HCT116 (cell line): ENCODE measurements around the gene CLEC4M. TPM values are rescaled to one million over a fixed set of nuclear protein-coding genes. Genes with fewer than 3 reads are reported as not detected.

Source experiments
- ATAC-seq: fragments of 200-7000 bp; cut with Tn5 transposase; 2 replicates; pipeline ENCODE4 v1.9.1; 2020; ENCODE audit warnings: mild to moderate bottlenecking, moderate library complexity
- BruUV-seq: library from RNA; stranded (reverse); fragments of 400-500 nt; replicated peaks from 2 replicates; lab custom pipeline; 2021; lab: Mats Ljungman, UMichigan
- CTCF ChIA-PET: fragments of 300-600 bp; sonication (Branson Sonifier 250); formaldehyde crosslinking; loops from one replicate; lab custom pipeline; 2021; ENCODE audit warnings: antibody characterized with exemption; lab: Charles Lee
- POLR2A ChIA-PET: fragments of 300-600, 350-600 bp; sonication (Branson Sonifier 250); formaldehyde crosslinking; loops from one replicate; lab custom pipeline; 2021; ENCODE audit warnings: antibody characterized with exemption; lab: Charles Lee
- RAD21 ChIA-PET, 2 experiments: fragments of 300-600 bp; sonication (Branson Sonifier 250); formaldehyde crosslinking; loops; one replicate each; lab custom pipeline; 2023; ENCODE audit warnings: low total read pairs in 2 of 2; ENCODE audit not compliant: uncharacterized antibody in 2 of 2, unreplicated experiment in 2 of 2, low non-redundant PET in 1 of 2; lab: Charles Lee
- DNase-seq: peaks from one replicate; pipeline ENCODE4 v3.0.0-alpha.2; 2010; ENCODE audit warnings: low read depth, low spot score
- H2AFZ ChIP-seq: fragments of 200-600 bp; shearing (Covaris generic), sonication (generic); 2 replicates; pipeline ENCODE4 v1.6.1; 2017; ENCODE audit warnings: low read depth, mixed run types, mixed read lengths, antibody characterized with exemption, low read length; ENCODE audit not compliant: poor library complexity, severe bottlenecking
- H3K27ac ChIP-seq: 2 replicates; pipeline ENCODE4 v1.5.1; 2012; ENCODE audit warnings: low read depth, low read length
- H3K27me3 ChIP-seq: fragments of 200-600 bp; sonication (generic); 2 replicates; pipeline ENCODE4 v1.6.1; 2016; ENCODE audit warnings: mixed run types, low read length, mixed read lengths; ENCODE audit not compliant: insufficient read depth
- H3K36me3 ChIP-seq, 2 experiments: fragments of 200-500 bp in 1 of 2; fragments of 200-600 bp in 1 of 2; sonication (Bioruptor generic) in 1 of 2; sonication (generic) in 1 of 2; 2 replicates each; pipeline versions ENCODE4 v1.5.1 to v1.6.1; 2014 to 2016; ENCODE audit warnings: low read length in 2 of 2, inconsistent platforms in 1 of 2, mixed read lengths in 1 of 2, mixed run types in 1 of 2; ENCODE audit not compliant: insufficient read depth in 2 of 2, control insufficient read depth in 1 of 2
- H3K4me1 ChIP-seq, 2 experiments: fragments of 200-600 bp in 1 of 2; sonication (generic) in 1 of 2; 2 replicates each; pipeline versions ENCODE4 v1.5.1 to v1.6.1; 2012 to 2017; ENCODE audit warnings: low read length in 2 of 2, inconsistent platforms in 1 of 2, mild to moderate bottlenecking in 1 of 2, mixed read lengths in 1 of 2, mixed run types in 1 of 2, moderate library complexity in 1 of 2; ENCODE audit not compliant: insufficient read depth in 2 of 2, control insufficient read depth in 1 of 2
- H3K4me2 ChIP-seq: fragments of 200-600 bp; sonication (generic); 2 replicates; pipeline ENCODE4 v1.6.1; 2017; ENCODE audit warnings: mixed run types, low read length, mixed read lengths
- H3K4me3 ChIP-seq, 2 experiments: fragments of 200-600 bp in 1 of 2; sonication (generic) in 1 of 2; replicated peaks in 1 of 2; 2 replicates each; pipeline ENCODE4 v1.5.1; 2011 to 2016; ENCODE audit warnings: low read length in 2 of 2, control low read depth in 1 of 2, low read depth in 1 of 2, mild to moderate bottlenecking in 1 of 2, mixed read lengths in 1 of 2, mixed run types in 1 of 2
- H3K79me2 ChIP-seq: fragments of 200-600 bp; sonication (generic); 2 replicates; pipeline ENCODE4 v1.6.1; 2017; ENCODE audit warnings: mild to moderate bottlenecking, mixed run types, low read length, moderate library complexity, mixed read lengths; ENCODE audit not compliant: insufficient read depth
- H3K9ac ChIP-seq: fragments of 200-600 bp; sonication (generic); 2 replicates; pipeline ENCODE4 v1.6.1; 2016; ENCODE audit warnings: low read length, mixed read lengths
- H3K9me2 ChIP-seq: fragments of 200-600 bp; sonication (generic), shearing (Covaris generic); 2 replicates; pipeline ENCODE4 v1.6.1; 2017; ENCODE audit warnings: mixed run types, mild to moderate bottlenecking, moderate library complexity; ENCODE audit not compliant: insufficient read depth
- H3K9me3 ChIP-seq, 2 experiments: fragments of 200-500 bp in 1 of 2; fragments of 200-600 bp in 1 of 2; sonication (Bioruptor generic) in 1 of 2; sonication (generic) in 1 of 2; 2 replicates each; pipeline ENCODE4 v1.6.1; 2014 to 2017; ENCODE audit warnings: low read length in 2 of 2, mixed read lengths in 2 of 2, inconsistent platforms in 1 of 2, low read depth in 1 of 2, mild to moderate bottlenecking in 1 of 2, mixed run types in 1 of 2, moderate library complexity in 1 of 2; ENCODE audit not compliant: control insufficient read depth in 1 of 2, insufficient read depth in 1 of 2
- H4K20me1 ChIP-seq: fragments of 200-600 bp; sonication (generic), shearing (Covaris generic); 2 replicates; pipeline ENCODE4 v1.6.1; 2017; ENCODE audit warnings: mixed run types, mild to moderate bottlenecking, moderate library complexity; ENCODE audit not compliant: insufficient read depth
- CBX3 ChIP-seq: IDR thresholded peaks from 2 replicates; pipeline ENCODE4 v1.6.1; 2012; ENCODE audit warnings: low read depth
- CEBPB ChIP-seq: IDR thresholded peaks from 2 replicates; pipeline ENCODE4 v1.6.1; 2012; ENCODE audit warnings: low read depth
- ELF1 ChIP-seq: IDR thresholded peaks from 2 replicates; pipeline ENCODE4 v1.6.1; 2012; ENCODE audit warnings: low read depth, borderline replicate concordance
- EZH2phosphoT487 ChIP-seq: fragments of 200-600 bp; IDR thresholded peaks from 2 replicates; pipeline ENCODE4 v1.6.1; 2018; ENCODE audit warnings: antibody characterized with exemption, borderline replicate concordance
- POLR2A ChIP-seq: IDR thresholded peaks from 2 replicates; pipeline ENCODE4 v1.7.0; 2011; ENCODE audit warnings: borderline replicate concordance; ENCODE audit not compliant: insufficient read depth, insufficient read length; ENCODE audit errors: extremely low read depth
- POLR2AphosphoS5 ChIP-seq: IDR thresholded peaks from 2 replicates; pipeline ENCODE4 v1.6.1; 2011; ENCODE audit warnings: mild to moderate bottlenecking, low read depth, low read length, moderate library complexity
- RAD21 ChIP-seq: IDR thresholded peaks from 2 replicates; pipeline ENCODE4 v1.6.1; 2012; ENCODE audit warnings: low read depth, mild to moderate bottlenecking
- SIN3A ChIP-seq: IDR thresholded peaks from 2 replicates; pipeline ENCODE4 v1.6.1; 2012; ENCODE audit warnings: low read depth
- SP1 ChIP-seq: IDR thresholded peaks from 2 replicates; pipeline ENCODE4 v1.6.1; 2012; ENCODE audit warnings: low read depth
- SRF ChIP-seq: IDR thresholded peaks from 2 replicates; pipeline ENCODE4 v1.6.1; 2012; ENCODE audit warnings: low read depth
- intact Hi-C: fragments of 100-400 bp; cut with micrococcal nuclease; formaldehyde crosslinking; loops from 2 replicates; pipeline ENCODE4 v1.10.0; 2022
- total RNA-seq: library from RNA; stranded (reverse); gene quantifications from one replicate; pipeline ENCODE4 v1.2.1, GENCODE V29; 2021; ENCODE audit not compliant: unreplicated experiment
- TF ChIP-seq, protein P1 (sequence below): IDR thresholded peaks from 2 replicates; pipeline ENCODE4 v1.6.1; 2011; ENCODE audit warnings: mild to moderate bottlenecking, low read length, moderate library complexity; ENCODE audit not compliant: insufficient replicate concordance; ENCODE audit errors: extremely low read depth
- TF ChIP-seq, protein P2 (sequence below): IDR thresholded peaks from 2 replicates; pipeline ENCODE4 v1.6.1; 2012; ENCODE audit warnings: low read depth
- TF ChIP-seq, protein P3 (sequence below), 3 experiments: fragments of 200-600 bp in 1 of 3; sonication (generic) in 1 of 3; IDR thresholded peaks in 2 of 3; conservative IDR thresholded peaks in 1 of 3; 2 replicates each; pipeline ENCODE4 v1.5.1; 2012 to 2017; ENCODE audit warnings: low read depth in 2 of 3, low read length in 2 of 3, antibody characterized with exemption in 1 of 3, borderline replicate concordance in 1 of 3, control low read depth in 1 of 3, mild to moderate bottlenecking in 1 of 3, mixed read lengths in 1 of 3, mixed run types in 1 of 3, moderate library complexity in 1 of 3; ENCODE audit not compliant: insufficient read depth in 1 of 3

CLEC4M gene
- total RNA-seq, 1 experiment from 2014 or later: not detected

DNA sequence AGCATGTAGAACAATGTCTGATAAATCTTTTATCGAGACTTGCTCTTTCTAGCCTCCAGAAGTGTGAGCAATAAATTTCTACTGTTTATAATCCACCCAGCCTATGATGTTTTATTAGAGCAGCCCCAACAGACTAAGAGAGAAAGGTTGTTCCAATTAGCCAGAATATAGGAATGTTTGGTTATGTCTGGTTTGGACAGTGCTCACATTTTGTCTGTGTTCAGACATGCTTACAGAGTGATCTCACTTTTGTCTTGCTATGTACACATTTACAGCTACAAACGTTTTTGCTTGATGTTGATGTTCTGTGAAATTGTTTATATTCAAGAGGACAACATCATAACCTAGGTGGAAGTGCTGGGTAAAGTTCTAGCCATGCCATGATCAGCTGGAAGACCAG, 48.9 kb downstream of the CLEC4M start:
- H3K4me3 ChIP-seq: no peak overlapping the region
- no peaks in the 10 kb centered on the region for H3K36me3 ChIP-seq
- no peaks in the 10 kb centered on the region for H3K79me2 ChIP-seq
- DNase-seq (no peak), ATAC-seq (no peak)
- ChIA-PET RAD21 (no interaction called here), CTCF (interaction anchor here (2.1 kb wide), 1 partner anchor 12 kb away, joined by 6 read pairs; no protein-coding TSS in a partner anchor), POLR2A (no interaction called here)
- H3K9me3 ChIP-seq: no peaks in the 10 kb centered on the region
- no peak overlapping the region for H2AFZ ChIP-seq
- no peak overlapping the region for H3K9ac ChIP-seq
- H3K9me2 ChIP-seq: no peaks in the 10 kb centered on the region
- intact Hi-C loops: no loop called here
- TF ChIP-seq POLR2A (no peak), SP1 (no peak), SRF (no peak), SIN3A (no peak)
- H4K20me1 ChIP-seq: no peaks in the 10 kb centered on the region
- H3K4me2 ChIP-seq: no peak overlapping the region
- H3K27ac ChIP-seq: no peak overlapping the region
- peaks cover 12 to 13% of the 10 kb centered on the region in 2 experiments; a peak in 3 of 4 replicates for H3K4me1 ChIP-seq
- H3K27me3 ChIP-seq: no peaks in the 10 kb centered on the region
- BruUV-seq: no TSS peak

DNA sequence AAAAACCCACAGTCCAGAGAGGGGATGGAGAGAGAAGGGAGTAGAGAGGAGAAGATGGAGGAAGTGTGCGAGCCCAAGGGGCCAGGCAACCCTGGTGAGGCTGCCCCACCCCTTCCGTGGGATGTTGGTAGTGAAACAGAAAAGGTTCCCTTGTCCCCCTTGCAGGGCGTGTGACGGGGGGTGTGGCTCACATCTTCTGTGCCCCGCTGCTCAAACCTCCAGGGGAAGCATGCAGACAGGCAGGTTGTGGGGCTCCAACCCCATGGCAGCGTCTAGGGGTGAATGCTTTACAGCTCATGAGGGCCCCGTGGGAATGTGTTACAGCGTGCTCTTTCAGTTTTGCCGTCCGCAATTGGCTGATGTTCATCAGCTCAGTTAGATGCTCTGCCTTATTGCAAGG, 52.3 kb downstream of the CLEC4M start:
- Histone ChIP-seq H3K27me3 (no peaks in the 10 kb centered on the region), H4K20me1 (no peaks in the 10 kb centered on the region), H3K36me3 (no peaks in the 10 kb centered on the region), H3K27ac (no peak overlapping the region), H2AFZ (no peak overlapping the region), H3K4me2 (no peak overlapping the region), H3K9ac (no peak overlapping the region), H3K9me2 (no peaks in the 10 kb centered on the region), H3K79me2 (no peaks in the 10 kb centered on the region), H3K4me3 (no peak overlapping the region), H3K4me1 (no peaks in the 10 kb centered on the region), H3K9me3 (peaks cover 0 to 5% of the 10 kb centered on the region in 2 experiments; a peak in 2 of 4 replicates)
- POLR2A ChIA-PET: no interaction called here
- CTCF ChIA-PET: no interaction called here
- ATAC-seq (no peak), DNase-seq (no peak)
- intact Hi-C loops: no loop called here
- RAD21 ChIA-PET: no interaction called here
- no TSS peak for BruUV-seq
- TF ChIP-seq POLR2A: no peak
- TF ChIP-seq, protein P1, sequence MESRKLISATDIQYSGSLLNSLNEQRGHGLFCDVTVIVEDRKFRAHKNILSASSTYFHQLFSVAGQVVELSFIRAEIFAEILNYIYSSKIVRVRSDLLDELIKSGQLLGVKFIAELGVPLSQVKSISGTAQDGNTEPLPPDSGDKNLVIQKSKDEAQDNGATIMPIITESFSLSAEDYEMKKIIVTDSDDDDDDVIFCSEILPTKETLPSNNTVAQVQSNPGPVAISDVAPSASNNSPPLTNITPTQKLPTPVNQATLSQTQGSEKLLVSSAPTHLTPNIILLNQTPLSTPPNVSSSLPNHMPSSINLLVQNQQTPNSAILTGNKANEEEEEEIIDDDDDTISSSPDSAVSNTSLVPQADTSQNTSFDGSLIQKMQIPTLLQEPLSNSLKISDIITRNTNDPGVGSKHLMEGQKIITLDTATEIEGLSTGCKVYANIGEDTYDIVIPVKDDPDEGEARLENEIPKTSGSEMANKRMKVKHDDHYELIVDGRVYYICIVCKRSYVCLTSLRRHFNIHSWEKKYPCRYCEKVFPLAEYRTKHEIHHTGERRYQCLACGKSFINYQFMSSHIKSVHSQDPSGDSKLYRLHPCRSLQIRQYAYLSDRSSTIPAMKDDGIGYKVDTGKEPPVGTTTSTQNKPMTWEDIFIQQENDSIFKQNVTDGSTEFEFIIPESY: no peak
- no peak for TF ChIP-seq RAD21
- TF ChIP-seq, protein P2, sequence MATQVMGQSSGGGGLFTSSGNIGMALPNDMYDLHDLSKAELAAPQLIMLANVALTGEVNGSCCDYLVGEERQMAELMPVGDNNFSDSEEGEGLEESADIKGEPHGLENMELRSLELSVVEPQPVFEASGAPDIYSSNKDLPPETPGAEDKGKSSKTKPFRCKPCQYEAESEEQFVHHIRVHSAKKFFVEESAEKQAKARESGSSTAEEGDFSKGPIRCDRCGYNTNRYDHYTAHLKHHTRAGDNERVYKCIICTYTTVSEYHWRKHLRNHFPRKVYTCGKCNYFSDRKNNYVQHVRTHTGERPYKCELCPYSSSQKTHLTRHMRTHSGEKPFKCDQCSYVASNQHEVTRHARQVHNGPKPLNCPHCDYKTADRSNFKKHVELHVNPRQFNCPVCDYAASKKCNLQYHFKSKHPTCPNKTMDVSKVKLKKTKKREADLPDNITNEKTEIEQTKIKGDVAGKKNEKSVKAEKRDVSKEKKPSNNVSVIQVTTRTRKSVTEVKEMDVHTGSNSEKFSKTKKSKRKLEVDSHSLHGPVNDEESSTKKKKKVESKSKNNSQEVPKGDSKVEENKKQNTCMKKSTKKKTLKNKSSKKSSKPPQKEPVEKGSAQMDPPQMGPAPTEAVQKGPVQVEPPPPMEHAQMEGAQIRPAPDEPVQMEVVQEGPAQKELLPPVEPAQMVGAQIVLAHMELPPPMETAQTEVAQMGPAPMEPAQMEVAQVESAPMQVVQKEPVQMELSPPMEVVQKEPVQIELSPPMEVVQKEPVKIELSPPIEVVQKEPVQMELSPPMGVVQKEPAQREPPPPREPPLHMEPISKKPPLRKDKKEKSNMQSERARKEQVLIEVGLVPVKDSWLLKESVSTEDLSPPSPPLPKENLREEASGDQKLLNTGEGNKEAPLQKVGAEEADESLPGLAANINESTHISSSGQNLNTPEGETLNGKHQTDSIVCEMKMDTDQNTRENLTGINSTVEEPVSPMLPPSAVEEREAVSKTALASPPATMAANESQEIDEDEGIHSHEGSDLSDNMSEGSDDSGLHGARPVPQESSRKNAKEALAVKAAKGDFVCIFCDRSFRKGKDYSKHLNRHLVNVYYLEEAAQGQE: no peak
- no peak for TF ChIP-seq EZH2phosphoT487
- TF ChIP-seq CEBPB: no peak
- TF ChIP-seq, protein P3, sequence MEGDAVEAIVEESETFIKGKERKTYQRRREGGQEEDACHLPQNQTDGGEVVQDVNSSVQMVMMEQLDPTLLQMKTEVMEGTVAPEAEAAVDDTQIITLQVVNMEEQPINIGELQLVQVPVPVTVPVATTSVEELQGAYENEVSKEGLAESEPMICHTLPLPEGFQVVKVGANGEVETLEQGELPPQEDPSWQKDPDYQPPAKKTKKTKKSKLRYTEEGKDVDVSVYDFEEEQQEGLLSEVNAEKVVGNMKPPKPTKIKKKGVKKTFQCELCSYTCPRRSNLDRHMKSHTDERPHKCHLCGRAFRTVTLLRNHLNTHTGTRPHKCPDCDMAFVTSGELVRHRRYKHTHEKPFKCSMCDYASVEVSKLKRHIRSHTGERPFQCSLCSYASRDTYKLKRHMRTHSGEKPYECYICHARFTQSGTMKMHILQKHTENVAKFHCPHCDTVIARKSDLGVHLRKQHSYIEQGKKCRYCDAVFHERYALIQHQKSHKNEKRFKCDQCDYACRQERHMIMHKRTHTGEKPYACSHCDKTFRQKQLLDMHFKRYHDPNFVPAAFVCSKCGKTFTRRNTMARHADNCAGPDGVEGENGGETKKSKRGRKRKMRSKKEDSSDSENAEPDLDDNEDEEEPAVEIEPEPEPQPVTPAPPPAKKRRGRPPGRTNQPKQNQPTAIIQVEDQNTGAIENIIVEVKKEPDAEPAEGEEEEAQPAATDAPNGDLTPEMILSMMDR (IDR thresholded peaks at IDR 0.05 in 2 of 3, conservative IDR thresholded peaks at IDR 0.05 in 1 of 3; ENCODE audit: borderline replicate concordance in 1 of 3, insufficient read depth in 1 of 3, low read depth in 2 of 3, low read length in 2 of 3): no peak
- TF ChIP-seq SRF: no peak
- no peak for TF ChIP-seq POLR2AphosphoS5
- no peak for TF ChIP-seq CBX3
- no peak for TF ChIP-seq ELF1
